Activated T-helper 2 cell treated with anti-CD3 and anti-CD28 coated beads, Interferon-gamma antibody, Interleukin-2, Interleukin-4, amounts not matched to agents 10 μg/mL and 5 μg/mL and 100 μg/mL, durations not matched to agents 14 hours and 24 hours and 36 hours (primary cell): ENCODE measurements around the gene GPR176. TPM values are rescaled to one million over a fixed set of nuclear protein-coding genes. Genes with fewer than 3 reads are reported as not detected.

Experiments used
- DNase-seq: peaks from one replicate; pipeline ENCODE4 v3.0.0; 2021; ENCODE audit warnings: low spot score
- H3K27ac Mint-ChIP-seq: one replicate; pipeline ENCODE4 v1.8.0; 2021; ENCODE audit warnings: mixed read lengths
- H3K27me3 Mint-ChIP-seq: one replicate; pipeline ENCODE4 v1.8.0; 2021; ENCODE audit warnings: low read depth, mixed read lengths
- H3K36me3 Mint-ChIP-seq: one replicate; pipeline ENCODE4 v1.8.0; 2021; ENCODE audit warnings: low read depth, mixed read lengths
- H3K4me1 Mint-ChIP-seq: one replicate; pipeline ENCODE4 v1.8.0; 2021; ENCODE audit warnings: low read depth, mixed read lengths
- H3K4me3 Mint-ChIP-seq: one replicate; pipeline ENCODE4 v1.8.0; 2021; ENCODE audit warnings: low read depth, mild to moderate bottlenecking, moderate library complexity, mixed read lengths
- H3K9me3 Mint-ChIP-seq: one replicate; pipeline ENCODE4 v1.8.0; 2021; ENCODE audit warnings: mixed read lengths
- intact Hi-C: fragments of 100-400 bp; cut with micrococcal nuclease; formaldehyde crosslinking; loops from one replicate; pipeline ENCODE4 v1.15.1; 2023
- total RNA-seq: library from RNA; stranded (reverse); gene quantifications from 2 replicates; pipeline ENCODE4 v1.2.3, GENCODE V29; 2022

The GPR176 gene
- total RNA-seq, 1 donor from 2014 or later: 0.34 TPM

DNA sequence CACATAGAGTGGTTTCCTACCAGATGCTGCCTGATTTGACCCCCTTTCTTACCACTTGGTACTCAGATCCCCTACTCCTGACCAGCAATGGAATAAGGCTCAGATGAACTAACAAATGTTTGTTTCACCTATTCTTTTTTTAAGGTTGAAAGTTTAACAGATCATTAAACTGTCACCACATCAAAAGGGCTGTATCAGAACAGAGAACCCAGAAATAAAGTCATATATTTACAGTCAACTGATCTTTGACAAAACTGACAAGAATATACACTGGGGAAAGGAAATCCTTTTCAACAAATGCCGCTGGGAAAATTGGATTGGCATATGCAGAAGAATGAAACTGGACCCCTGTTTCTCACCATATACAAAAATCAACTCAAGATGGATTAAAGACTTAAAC, 56.0 kb downstream of the GPR176 start:
- no peak for DNase-seq
- Mint-ChIP-seq H3K9me3 (no peaks in the 10 kb centered on the region), H3K4me1 (no peaks in the 10 kb centered on the region), H3K4me3 (no peak overlapping the region), H3K27me3 (peaks cover 30% of the 10 kb centered on the region), H3K27ac (no peak overlapping the region), H3K36me3 (no peaks in the 10 kb centered on the region)
- intact Hi-C loops: no loop called here

DNA sequence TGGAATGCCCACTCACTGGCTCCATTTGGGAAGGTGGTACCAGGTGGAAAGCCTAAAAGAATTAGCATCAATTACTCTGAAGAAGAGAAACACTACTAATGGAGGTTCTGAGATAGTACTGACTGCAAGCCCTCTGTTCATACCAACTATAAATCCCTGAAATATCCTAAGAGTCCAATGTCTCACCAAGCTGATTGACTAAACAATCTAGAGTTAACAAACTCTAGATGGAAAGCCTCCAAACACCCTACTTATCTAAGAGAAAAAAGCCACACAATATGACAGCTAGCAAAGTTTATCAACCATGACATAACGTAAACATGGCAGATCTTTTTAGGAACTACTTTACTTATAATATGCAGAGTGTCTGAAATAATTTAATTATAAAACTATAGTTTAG, 59.2 kb downstream of the GPR176 start:
- intact Hi-C loops: no loop called here
- no peak for DNase-seq
- Mint-ChIP-seq H3K27ac (no peak overlapping the region), H3K9me3 (no peaks in the 10 kb centered on the region), H3K4me1 (no peaks in the 10 kb centered on the region), H3K27me3 (peaks cover 17% of the 10 kb centered on the region), H3K36me3 (no peaks in the 10 kb centered on the region), H3K4me3 (no peak overlapping the region)

DNA sequence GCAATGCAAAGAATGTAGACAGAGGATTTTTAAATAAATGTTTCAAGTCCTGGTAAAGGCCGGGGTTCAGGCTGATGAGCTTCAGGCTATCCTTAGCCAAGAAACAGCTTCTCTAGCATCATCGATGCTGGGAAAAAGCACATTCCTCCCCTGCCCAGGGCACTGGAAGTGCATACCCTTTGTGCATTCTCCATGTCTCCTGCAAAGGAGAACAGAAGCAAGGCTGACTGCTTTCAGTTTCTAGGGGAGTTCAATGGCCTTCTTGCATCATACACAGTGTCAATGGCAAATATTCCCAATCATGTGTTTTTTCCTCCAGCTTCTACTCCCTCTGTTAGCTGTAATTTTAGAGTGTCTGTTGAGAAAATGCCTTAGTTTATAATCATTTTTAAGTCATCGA, 59.9 kb downstream of the GPR176 start:
- Mint-ChIP-seq H3K36me3 (no peaks in the 10 kb centered on the region), H3K27me3 (peaks cover 11% of the 10 kb centered on the region), H3K4me3 (no peak overlapping the region), H3K4me1 (no peaks in the 10 kb centered on the region), H3K27ac (no peak overlapping the region), H3K9me3 (no peaks in the 10 kb centered on the region)
- intact Hi-C loops: no loop called here
- no peak for DNase-seq

DNA sequence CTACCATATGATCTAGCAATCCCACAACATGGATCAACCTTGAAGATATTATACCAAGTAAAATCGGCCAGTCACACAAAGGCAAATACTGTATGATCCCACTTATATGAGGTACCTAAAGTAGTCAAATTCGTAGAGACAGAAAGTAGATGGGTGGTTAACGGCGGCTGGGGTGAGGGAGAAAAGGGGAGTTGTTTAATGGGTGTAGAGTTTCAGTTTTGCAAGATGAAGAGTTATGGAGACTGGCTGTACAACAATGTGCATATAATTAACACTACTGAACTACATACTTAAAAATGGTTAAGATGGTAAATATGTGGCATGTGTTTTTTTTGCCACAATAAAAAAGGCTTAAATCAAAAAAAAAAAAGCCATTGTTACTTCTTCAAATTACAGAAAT, 60.4 kb downstream of the GPR176 start:
- Mint-ChIP-seq H3K4me1 (no peaks in the 10 kb centered on the region), H3K27me3 (peaks cover 8% of the 10 kb centered on the region), H3K4me3 (no peak overlapping the region), H3K36me3 (no peaks in the 10 kb centered on the region), H3K27ac (no peak overlapping the region), H3K9me3 (no peaks in the 10 kb centered on the region)
- intact Hi-C loops: no loop called here
- no peak for DNase-seq

DNA sequence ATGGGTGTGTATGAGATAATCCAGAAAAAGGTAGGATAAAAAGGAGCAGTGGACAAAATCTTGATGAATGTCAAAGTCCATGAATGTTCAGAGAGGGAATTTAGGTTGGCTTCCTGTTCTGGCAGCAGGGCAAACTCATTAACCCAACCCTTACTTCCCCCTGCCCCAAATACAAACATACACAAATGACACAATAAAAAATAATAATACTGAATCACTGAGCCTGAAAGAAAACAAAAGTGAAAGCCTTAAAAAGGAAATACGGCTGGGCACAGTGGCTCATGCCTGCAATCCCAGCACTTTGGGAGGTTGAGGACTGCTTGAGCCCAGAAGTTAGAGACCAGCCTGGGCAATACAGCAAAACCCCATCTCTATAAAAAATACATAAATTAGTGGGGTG, 62.9 kb downstream of the GPR176 start:
- H3K9me3 Mint-ChIP-seq: no peaks in the 10 kb centered on the region
- no peaks in the 10 kb centered on the region for H3K4me1 Mint-ChIP-seq
- H3K27ac Mint-ChIP-seq: no peak overlapping the region
- no peak overlapping the region for H3K4me3 Mint-ChIP-seq
- H3K27me3 Mint-ChIP-seq: peaks cover 7% of the 10 kb centered on the region
- DNase-seq: no peak
- H3K36me3 Mint-ChIP-seq: no peaks in the 10 kb centered on the region
- intact Hi-C loops: no loop called here

DNA sequence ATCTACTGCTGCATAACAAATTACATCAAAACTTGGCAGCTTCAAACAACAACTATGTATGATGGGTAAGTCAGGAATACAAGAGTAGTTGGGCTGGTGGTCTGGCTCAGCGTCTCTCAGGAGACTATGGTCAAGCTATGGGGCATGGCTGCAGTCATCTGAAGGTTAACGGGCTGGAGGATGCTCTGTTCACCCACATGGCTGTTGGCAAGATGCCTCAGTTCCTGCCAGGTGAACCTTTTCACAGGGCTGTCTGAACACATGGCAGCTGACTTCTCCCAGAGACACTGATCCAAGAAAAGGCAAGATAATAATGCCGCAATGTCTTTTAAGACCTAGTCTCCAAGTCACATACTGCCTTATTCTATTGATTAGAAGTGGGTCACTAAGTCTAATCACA, 63.7 kb downstream of the GPR176 start:
- peaks cover 7% of the 10 kb centered on the region for H3K27me3 Mint-ChIP-seq
- intact Hi-C loops: no loop called here
- no peak for DNase-seq
- H3K9me3 Mint-ChIP-seq: no peaks in the 10 kb centered on the region
- no peak overlapping the region for H3K4me3 Mint-ChIP-seq
- no peaks in the 10 kb centered on the region for H3K36me3 Mint-ChIP-seq
- H3K4me1 Mint-ChIP-seq: no peaks in the 10 kb centered on the region
- H3K27ac Mint-ChIP-seq: no peak overlapping the region

DNA sequence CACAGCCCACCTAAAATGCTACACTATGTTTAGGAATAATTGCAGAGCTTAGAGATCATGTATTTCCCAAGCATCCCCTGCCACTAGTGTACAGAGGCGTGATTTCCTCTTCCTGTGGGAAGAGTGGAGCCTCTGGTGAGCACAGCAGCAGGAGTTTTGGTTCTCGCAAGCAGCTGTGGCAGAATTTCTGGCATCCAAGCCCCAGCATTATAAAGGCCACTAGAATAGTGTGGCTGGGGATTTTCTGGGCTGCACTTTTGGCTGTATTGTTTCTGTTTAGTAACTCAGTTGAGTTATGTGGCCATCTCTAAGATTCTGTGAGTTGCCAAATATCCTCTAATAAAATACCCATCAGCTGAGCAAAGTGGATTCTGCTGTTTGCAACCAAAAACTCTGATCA, 64.7 kb downstream of the GPR176 start:
- DNase-seq: no peak
- Mint-ChIP-seq H3K36me3 (no peaks in the 10 kb centered on the region), H3K27me3 (peaks cover 6% of the 10 kb centered on the region), H3K9me3 (no peaks in the 10 kb centered on the region), H3K4me3 (no peak overlapping the region), H3K27ac (no peak overlapping the region), H3K4me1 (no peaks in the 10 kb centered on the region)
- intact Hi-C loops: no loop called here

DNA sequence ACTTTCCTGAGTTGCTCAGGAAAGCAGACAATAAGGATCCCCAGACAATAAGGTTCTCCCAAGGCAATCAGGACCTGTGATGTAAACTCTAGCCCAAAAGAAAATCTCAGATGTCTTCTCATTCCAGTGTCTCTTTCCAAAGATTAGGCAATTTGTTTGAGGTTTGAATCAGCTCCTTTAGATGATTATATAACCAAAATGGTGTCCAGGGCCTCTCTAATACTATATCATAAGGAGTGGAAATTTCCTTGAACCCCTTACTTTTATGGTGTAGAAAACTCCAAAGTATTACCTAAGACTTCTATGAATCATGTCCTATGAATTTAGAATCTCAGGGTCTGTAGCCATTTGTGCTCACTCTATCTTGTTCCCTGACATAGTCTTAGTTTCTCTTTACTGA, 65.9 kb downstream of the GPR176 start:
- Mint-ChIP-seq H3K27ac (no peak overlapping the region), H3K4me3 (no peak overlapping the region), H3K4me1 (peaks cover 2% of the 10 kb centered on the region), H3K27me3 (peaks cover 9% of the 10 kb centered on the region), H3K36me3 (no peaks in the 10 kb centered on the region), H3K9me3 (no peaks in the 10 kb centered on the region)
- intact Hi-C loops: no loop called here
- DNase-seq: no peak

DNA sequence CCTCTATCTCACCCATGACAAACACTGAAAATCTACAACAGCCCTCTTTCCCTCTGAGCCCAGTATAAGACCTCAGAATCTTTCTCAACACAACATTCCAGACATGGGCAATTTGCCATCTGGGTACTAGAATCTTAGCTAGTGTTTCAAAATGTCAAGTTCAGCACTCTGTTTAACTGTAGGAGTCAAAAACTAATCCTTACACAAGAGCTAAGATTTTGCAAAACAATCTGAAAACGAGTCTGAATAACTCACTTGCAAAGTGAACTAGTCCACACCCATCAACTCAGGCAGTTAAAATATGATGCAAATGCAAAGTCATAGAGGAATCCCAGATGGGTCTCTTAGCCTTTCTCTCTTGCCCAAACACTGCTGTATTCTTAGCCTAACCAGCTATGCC, 67.8 kb downstream of the GPR176 start:
- DNase-seq: no peak
- intact Hi-C loops: no loop called here
- no peaks in the 10 kb centered on the region for H3K36me3 Mint-ChIP-seq
- no peak overlapping the region for H3K27ac Mint-ChIP-seq
- no peaks in the 10 kb centered on the region for H3K9me3 Mint-ChIP-seq
- no peak overlapping the region for H3K4me3 Mint-ChIP-seq
- H3K4me1 Mint-ChIP-seq: peaks cover 2% of the 10 kb centered on the region
- peaks cover 18% of the 10 kb centered on the region for H3K27me3 Mint-ChIP-seq

DNA sequence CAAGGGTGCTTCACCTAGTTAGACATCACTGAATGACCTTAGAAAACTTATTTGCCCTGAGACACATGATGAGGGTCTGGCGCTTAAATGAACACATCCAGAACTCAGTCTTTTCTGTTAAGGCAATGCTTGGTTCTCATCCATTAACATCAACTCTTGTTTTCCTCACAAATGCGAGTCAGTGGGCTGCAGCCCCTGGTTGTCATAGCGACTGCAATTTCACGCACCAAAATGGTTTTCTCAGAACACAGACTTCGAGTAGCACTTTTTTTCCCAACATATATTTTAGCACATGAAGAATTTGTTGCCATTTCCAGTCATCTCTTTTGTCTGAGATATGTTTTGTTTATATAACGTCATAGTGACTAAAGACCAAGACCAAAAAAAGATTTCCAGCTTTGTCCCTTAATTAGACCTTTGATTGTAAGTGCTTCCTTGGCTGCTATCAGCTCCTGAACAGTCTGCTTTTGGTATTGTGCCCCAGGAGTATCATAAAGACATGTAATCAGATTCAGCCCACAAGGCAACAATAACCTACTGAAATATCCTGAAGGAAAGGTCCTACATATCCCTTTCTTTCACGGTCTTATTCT, 68.5 kb downstream of the GPR176 start:
- H3K36me3 Mint-ChIP-seq: no peaks in the 10 kb centered on the region
- no peak overlapping the region for H3K27ac Mint-ChIP-seq
- intact Hi-C loops: no loop called here
- H3K4me1 Mint-ChIP-seq: peaks cover 2% of the 10 kb centered on the region
- no peaks in the 10 kb centered on the region for H3K9me3 Mint-ChIP-seq
- no peak for DNase-seq
- H3K4me3 Mint-ChIP-seq: no peak overlapping the region
- H3K27me3 Mint-ChIP-seq: peaks cover 15% of the 10 kb centered on the region

DNA sequence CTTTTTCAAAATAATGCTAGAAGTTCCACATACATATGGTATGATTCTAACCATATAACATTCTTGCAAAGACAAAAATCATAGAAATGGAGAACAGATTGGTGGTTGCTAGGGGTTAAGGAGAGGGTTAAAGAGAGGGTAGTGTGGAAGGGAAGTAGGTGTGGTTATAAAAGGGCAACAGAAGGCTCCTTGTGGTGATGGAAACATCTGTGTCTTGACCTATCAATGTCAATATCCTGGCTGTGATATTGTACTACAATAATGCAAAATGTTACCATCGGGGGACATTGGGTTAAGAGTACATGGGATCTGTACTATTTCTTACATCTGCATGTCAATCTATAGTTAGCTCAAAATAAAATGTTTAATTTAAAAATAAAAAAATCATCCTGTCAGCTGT, 69.6 kb downstream of the GPR176 start:
- Mint-ChIP-seq H3K27me3 (peaks cover 15% of the 10 kb centered on the region), H3K27ac (no peak overlapping the region), H3K36me3 (no peaks in the 10 kb centered on the region), H3K4me3 (no peak overlapping the region), H3K9me3 (no peaks in the 10 kb centered on the region), H3K4me1 (peaks cover 2% of the 10 kb centered on the region)
- DNase-seq: no peak
- intact Hi-C loops: no loop called here

DNA sequence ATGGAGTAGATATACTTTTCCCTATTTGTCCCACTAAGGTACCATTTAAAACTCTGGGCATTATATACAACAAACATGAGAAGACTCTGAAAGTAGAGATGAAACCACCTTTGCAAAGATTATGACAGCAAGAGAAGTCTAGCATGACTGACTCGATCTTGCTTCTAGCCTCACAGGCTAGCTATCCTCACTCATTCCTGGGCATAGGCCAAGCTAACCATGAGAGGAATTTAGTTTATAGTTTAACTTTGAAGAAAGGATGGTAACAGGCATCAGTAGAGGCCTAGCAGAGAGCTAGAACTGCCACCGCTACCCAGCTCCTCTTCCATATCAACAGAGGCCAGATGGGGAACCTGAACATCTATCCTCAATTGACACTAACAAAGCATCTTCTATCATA, 74.0 kb downstream of the GPR176 start:
- no peak overlapping the region for H3K4me3 Mint-ChIP-seq
- no peaks in the 10 kb centered on the region for H3K36me3 Mint-ChIP-seq
- H3K27ac Mint-ChIP-seq: no peak overlapping the region
- peaks cover 14% of the 10 kb centered on the region for H3K27me3 Mint-ChIP-seq
- DNase-seq: no peak
- intact Hi-C loops: no loop called here
- peaks cover 2% of the 10 kb centered on the region for H3K4me1 Mint-ChIP-seq
- H3K9me3 Mint-ChIP-seq: no peaks in the 10 kb centered on the region

DNA sequence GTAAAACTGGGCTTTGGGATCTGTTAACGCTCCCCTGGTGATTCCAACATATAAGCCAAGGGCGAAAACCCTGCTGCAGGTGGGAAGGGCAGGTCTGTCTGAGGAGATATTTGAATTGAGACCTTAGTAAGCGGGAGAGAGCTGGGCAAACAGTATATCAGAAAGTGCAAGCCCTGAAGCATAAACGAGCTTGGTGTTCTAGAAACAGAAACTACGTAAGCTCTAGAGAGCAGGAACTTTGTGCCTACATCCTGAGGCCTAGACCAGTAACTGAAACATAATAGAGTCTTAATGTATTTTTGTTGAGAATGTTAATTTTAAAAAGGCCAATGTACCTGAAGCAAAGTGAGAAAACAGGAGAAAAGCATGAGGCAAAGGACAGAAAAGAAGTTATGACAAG, 74.5 kb downstream of the GPR176 start:
- H3K4me1 Mint-ChIP-seq: peaks cover 2% of the 10 kb centered on the region
- DNase-seq: no peak
- no peak overlapping the region for H3K27ac Mint-ChIP-seq
- peaks cover 14% of the 10 kb centered on the region for H3K27me3 Mint-ChIP-seq
- no peaks in the 10 kb centered on the region for H3K9me3 Mint-ChIP-seq
- intact Hi-C loops: no loop called here
- no peak overlapping the region for H3K4me3 Mint-ChIP-seq
- no peaks in the 10 kb centered on the region for H3K36me3 Mint-ChIP-seq

DNA sequence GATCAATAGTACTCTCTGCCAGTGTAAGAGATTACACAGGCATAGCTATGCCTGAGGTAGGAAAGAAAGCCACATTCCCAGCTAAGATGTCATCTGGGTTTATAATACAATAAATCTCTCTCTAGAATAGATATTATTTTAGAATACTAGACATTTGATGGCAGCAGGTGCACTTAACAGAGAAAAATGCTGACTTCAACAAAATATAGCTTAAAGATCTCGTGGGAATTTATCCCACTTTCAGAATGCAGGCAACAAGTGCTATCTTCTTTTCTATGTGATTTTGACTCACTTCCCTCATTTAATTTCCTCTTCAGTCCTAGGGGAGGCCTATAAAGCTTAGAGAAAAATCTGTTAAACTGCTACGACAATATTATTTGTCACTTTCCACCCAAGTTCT, 76.5 kb downstream of the GPR176 start:
- peaks cover 10% of the 10 kb centered on the region for H3K27me3 Mint-ChIP-seq
- intact Hi-C loops: no loop called here
- no peak overlapping the region for H3K4me3 Mint-ChIP-seq
- no peaks in the 10 kb centered on the region for H3K4me1 Mint-ChIP-seq
- no peak for DNase-seq
- H3K36me3 Mint-ChIP-seq: no peaks in the 10 kb centered on the region
- H3K27ac Mint-ChIP-seq: no peak overlapping the region
- H3K9me3 Mint-ChIP-seq: no peaks in the 10 kb centered on the region
